HepG2 (cell line): Measurements from ENCODE around the gene GALNT10. TPM values are rescaled to one million over a fixed set of nuclear protein-coding genes. Genes with fewer than 3 reads are reported as not detected.

Experiments used
- AHR ChIP-seq: IDR thresholded peaks from 2 replicates; pipeline ENCODE4 v1.6.1; 2018; ENCODE audit warnings: missing genetic modification reagents, missing compliant biosample characterization
- EP300 ChIP-seq, 3 experiments: sonication (generic) in 1 of 3; formaldehyde crosslinking in 1 of 3; IDR thresholded peaks; 2 replicates each; pipeline versions ENCODE4 v1.5.1 to v1.6.1; 2011 to 2020; ENCODE audit warnings: low read depth in 2 of 3, low read length in 2 of 3, borderline replicate concordance in 1 of 3, improper control_type of control experiment in 1 of 3, mild to moderate bottlenecking in 1 of 3, missing genetic modification reagents in 1 of 3, moderate library complexity in 1 of 3
- FLYWCH1 ChIP-seq: sonication (generic); formaldehyde crosslinking; IDR thresholded peaks from 2 replicates; pipeline ENCODE4 v1.8.1; 2023; ENCODE audit warnings: mild to moderate bottlenecking, missing genetic modification reagents
- GABPA ChIP-seq, 2 experiments: IDR thresholded peaks; 2 replicates each; pipeline ENCODE4 v1.6.1; 2011 to 2016; ENCODE audit warnings: low read depth in 2 of 2, low read length in 1 of 2, missing biosample characterization in 1 of 2, missing genetic modification characterization in 1 of 2
- HDAC2 ChIP-seq: sonication (generic); formaldehyde crosslinking; IDR thresholded peaks from 2 replicates; pipeline ENCODE4 v1.4.0; 2020; ENCODE audit warnings: missing genetic modification reagents
- JDP2 ChIP-seq: sonication (generic); formaldehyde crosslinking; IDR thresholded peaks from 2 replicates; pipeline ENCODE4 v1.8.1; 2022; ENCODE audit warnings: missing genetic modification reagents, borderline replicate concordance
- LRRFIP1 ChIP-seq: sonication (generic); formaldehyde crosslinking; conservative IDR thresholded peaks from 2 replicates; pipeline ENCODE4 v1.4.0; 2020; ENCODE audit warnings: missing genetic modification reagents
- MLLT10 ChIP-seq: sonication (generic); formaldehyde crosslinking; IDR thresholded peaks from 2 replicates; pipeline ENCODE4 v1.4.0; 2020; ENCODE audit warnings: missing genetic modification reagents
- PBX3 ChIP-seq: sonication (generic); formaldehyde crosslinking; IDR thresholded peaks from 2 replicates; pipeline ENCODE4 v1.8.1; 2023; ENCODE audit warnings: missing genetic modification reagents, inconsistent platforms, borderline replicate concordance
- PHF8 ChIP-seq: sonication (generic); formaldehyde crosslinking; IDR thresholded peaks from 2 replicates; pipeline ENCODE4 v1.5.0; 2020; ENCODE audit warnings: missing genetic modification reagents
- PRPF4 ChIP-seq: fragments of 200-400 bp; formaldehyde crosslinking; IDR thresholded peaks from 2 replicates; pipeline ENCODE4 v1.6.1; 2016; ENCODE audit warnings: low read length, low read depth; ENCODE audit not compliant: poor library complexity, severe bottlenecking
- PTBP1 ChIP-seq: fragments of 200-400 bp; formaldehyde crosslinking; IDR thresholded peaks from 2 replicates; pipeline ENCODE4 v1.6.1; 2018; ENCODE audit warnings: low read length, low read depth; ENCODE audit not compliant: poor library complexity, severe bottlenecking
- RAD21 ChIP-seq: fragments of 450-650 bp; formaldehyde crosslinking; IDR thresholded peaks from 2 replicates; pipeline ENCODE4 v1.5.0; 2020; ENCODE audit warnings: mild to moderate bottlenecking
- TRIM22 ChIP-seq: fragments of 450-650 bp; IDR thresholded peaks from 2 replicates; pipeline ENCODE4 v1.6.1; 2017
- U2AF2 ChIP-seq: fragments of 200-400 bp; formaldehyde crosslinking; IDR thresholded peaks from 2 replicates; pipeline ENCODE4 v1.6.1; 2017; ENCODE audit warnings: low read depth, mild to moderate bottlenecking, low read length
- ZFP1 ChIP-seq: IDR thresholded peaks from 2 replicates; pipeline ENCODE4 v1.6.1; 2016
- ZIK1 ChIP-seq: sonication (generic); formaldehyde crosslinking; IDR thresholded peaks from 2 replicates; pipeline ENCODE4 v1.5.0; 2020; ENCODE audit warnings: mild to moderate bottlenecking, low read depth, missing genetic modification reagents, borderline replicate concordance
- ZNF30 ChIP-seq: sonication (generic); formaldehyde crosslinking; IDR thresholded peaks from 2 replicates; pipeline ENCODE4 v1.5.0; 2020; ENCODE audit warnings: mild to moderate bottlenecking, missing genetic modification reagents
- ZNF317 ChIP-seq: sonication (generic); formaldehyde crosslinking; IDR thresholded peaks from 2 replicates; pipeline ENCODE4 v1.5.0; 2020; ENCODE audit warnings: mild to moderate bottlenecking, missing genetic modification reagents
- ZNF33A ChIP-seq: sonication (generic); formaldehyde crosslinking; IDR thresholded peaks from 2 replicates; pipeline ENCODE4 v1.5.1; 2020; ENCODE audit warnings: missing genetic modification reagents, mild to moderate bottlenecking, moderate library complexity, borderline replicate concordance
- ZNF556 ChIP-seq: sonication (generic); formaldehyde crosslinking; IDR thresholded peaks from 2 replicates; pipeline ENCODE4 v1.4.0; 2020; ENCODE audit warnings: mild to moderate bottlenecking, missing genetic modification reagents, borderline replicate concordance
- ZNF616 ChIP-seq: sonication (generic); formaldehyde crosslinking; IDR thresholded peaks from 2 replicates; pipeline ENCODE4 v1.5.0; 2020; ENCODE audit warnings: low read depth, mild to moderate bottlenecking, missing genetic modification reagents
- ZNF644 ChIP-seq: IDR thresholded peaks from 2 replicates; pipeline ENCODE4 v1.6.1; 2016; ENCODE audit warnings: low read depth
- ZNF674 ChIP-seq: sonication (generic); formaldehyde crosslinking; IDR thresholded peaks from 2 replicates; pipeline ENCODE4 v1.5.0; 2020; ENCODE audit warnings: low read depth, mild to moderate bottlenecking, missing genetic modification reagents
- ZNF850 ChIP-seq: sonication (generic); formaldehyde crosslinking; conservative IDR thresholded peaks from 2 replicates; pipeline ENCODE4 v1.9.0; 2021; ENCODE audit warnings: mild to moderate bottlenecking, missing genetic modification reagents
- polyA plus RNA-seq, 8 experiments: library from polyadenylated mRNA; depleted of rRNA in 3 of 8; stranded (reverse) in 7 of 8; unstranded in 1 of 8; fragments of >200 nt; fragmentation: Illumina TruSeq in 4 of 8; extraction: Trizol in 4 of 8; gene quantifications; 2 replicates each; pipeline versions ENCODE4 v1.2.1 to v1.2.3, GENCODE V29; 2011 to 2016; ENCODE audit warnings: low read depth in 4 of 8, missing spikeins in 1 of 8, mixed read lengths in 1 of 8; ENCODE audit not compliant: insufficient read depth in 1 of 8
- total RNA-seq, 5 experiments: library from RNA; depleted of rRNA; stranded (reverse); fragments of >200 nt; fragmentation: Illumina TruSeq; extraction: Trizol; gene quantifications; 2 replicates each; pipeline ENCODE4 v1.2.3, GENCODE V29; 2016; ENCODE audit warnings: low read depth in 1 of 5

The GALNT10 gene
- total and polyA plus RNA-seq, 2 of the 13 experiments (the other 11 are each of a cell fraction or from before 2014, with no cell fraction given): 8.1 to 11.2 TPM

- TF ChIP-seq PHF8 (CRISPR knock-in tag): peak; percentile 67
- TF ChIP-seq FLYWCH1 (CRISPR knock-in tag): no peak
- TF ChIP-seq ZNF30 (CRISPR knock-in tag): no peak
- no peak for TF ChIP-seq ZNF317 (CRISPR knock-in tag)
- TF ChIP-seq TRIM22: no peak
- no peak for TF ChIP-seq JDP2 (CRISPR knock-in tag)
- no peak for TF ChIP-seq MLLT10 (CRISPR knock-in tag)
- no peak for TF ChIP-seq PTBP1
- no peak for TF ChIP-seq ZNF33A (CRISPR knock-in tag)
- TF ChIP-seq ZNF674 (CRISPR knock-in tag): no peak
- no peak for TF ChIP-seq EP300 (IDR thresholded peaks at IDR 0.05; ENCODE audit: low read depth in 2 of 2, low read length in 2 of 2)
- TF ChIP-seq EP300 (CRISPR knock-in tag; IDR thresholded peaks at IDR 0.05; ENCODE audit: borderline replicate concordance): no peak
- no peak for TF ChIP-seq ZNF644 (CRISPR knock-in tag)
- TF ChIP-seq ZFP1 (CRISPR knock-in tag): no peak
- no peak for TF ChIP-seq LRRFIP1 (CRISPR knock-in tag)
- TF ChIP-seq ZNF556 (CRISPR knock-in tag): no peak
- TF ChIP-seq PBX3 (CRISPR knock-in tag): no peak
- TF ChIP-seq ZNF616 (CRISPR knock-in tag): no peak
- no peak for TF ChIP-seq AHR (CRISPR knock-in tag)
- TF ChIP-seq ZNF850: no peak
- TF ChIP-seq ZIK1 (CRISPR knock-in tag): no peak
- no peak for TF ChIP-seq PRPF4
- TF ChIP-seq HDAC2: no peak
- no peak for TF ChIP-seq GABPA (IDR thresholded peaks at IDR 0.05; ENCODE audit: low read depth, low read length)
- TF ChIP-seq GABPA (CRISPR knock-in tag; IDR thresholded peaks at IDR 0.05; ENCODE audit: low read depth): no peak
- no peak for TF ChIP-seq U2AF2
- TF ChIP-seq RAD21: 0 out of 2 replicates have a peak, but pooled peaks have one; percentile 18
These were observed 526 bp upstream of the GALNT10 start (continued) for GRCh38 chr5:154189819-154190594.
